Mesenchymal stem cell (in vitro differentiated cells and primary cell): ENCODE measurements around the gene PAPSS2. TPM values are rescaled to one million over a fixed set of nuclear protein-coding genes. Genes with fewer than 3 reads are reported as not detected.
"Not testable (repeated sequence)": the region's sequence is repeated elsewhere in the genome, so short reads cannot be mapped to it uniquely, and the experiment has no call there.

Source experiments
- DNase-seq: peaks from one replicate; pipeline ENCODE4 v3.0.0-alpha.2; 2013
- H2AFZ ChIP-seq: one replicate; pipeline ENCODE4 v1.6.1; 2013; ENCODE audit warnings: low read depth, mild to moderate bottlenecking, control low read depth, inconsistent platforms, low read length, moderate library complexity
- H2AK5ac ChIP-seq: 2 replicates; pipeline ENCODE4 v1.6.1; 2013; ENCODE audit warnings: low read length, moderate library complexity, mild to moderate bottlenecking, inconsistent platforms; ENCODE audit not compliant: severe bottlenecking
- H2BK120ac ChIP-seq: one replicate; pipeline ENCODE4 v1.6.1; 2013; ENCODE audit warnings: low read depth, mild to moderate bottlenecking, inconsistent platforms, low read length, moderate library complexity
- H2BK12ac ChIP-seq, 2 experiments: one replicate each; pipeline ENCODE4 v1.6.1; 2013; ENCODE audit warnings: inconsistent platforms in 2 of 2, low read length in 2 of 2, mild to moderate bottlenecking in 2 of 2, moderate library complexity in 2 of 2, control low read depth in 1 of 2
- H2BK15ac ChIP-seq: one replicate; pipeline ENCODE4 v1.6.1; 2013; ENCODE audit warnings: mild to moderate bottlenecking, low read depth, inconsistent platforms; ENCODE audit not compliant: poor library complexity, severe bottlenecking
- H2BK5ac ChIP-seq: 2 replicates; pipeline ENCODE4 v1.6.1; 2013; ENCODE audit warnings: low read depth, mild to moderate bottlenecking, low read length, control low read depth, inconsistent platforms; ENCODE audit not compliant: poor library complexity, severe bottlenecking
- H3K14ac ChIP-seq, 2 experiments: one replicate each; pipeline ENCODE4 v1.6.1; 2013; ENCODE audit warnings: inconsistent platforms in 2 of 2, low read length in 2 of 2, control low read depth in 1 of 2, mild to moderate bottlenecking in 1 of 2, moderate library complexity in 1 of 2
- H3K18ac ChIP-seq, 2 experiments: one replicate each; pipeline ENCODE4 v1.6.1; 2013; ENCODE audit warnings: inconsistent platforms in 2 of 2, low read length in 2 of 2, control low read depth in 1 of 2, low read depth in 1 of 2, mild to moderate bottlenecking in 1 of 2
- H3K23ac ChIP-seq, 2 experiments: one replicate each; pipeline ENCODE4 v1.6.1; 2013; ENCODE audit warnings: inconsistent platforms in 2 of 2, low read length in 2 of 2, mild to moderate bottlenecking in 2 of 2, moderate library complexity in 2 of 2, control low read depth in 1 of 2
- H3K27ac ChIP-seq: 2 replicates; pipeline ENCODE4 v1.5.1; 2013; ENCODE audit warnings: mild to moderate bottlenecking, moderate library complexity, low read length, control low read depth, inconsistent platforms; ENCODE audit not compliant: poor library complexity, severe bottlenecking
- H3K27me3 ChIP-seq, 2 experiments: 2 replicates each; pipeline versions ENCODE4 v1.6.1 to v1.7.0; 2013; ENCODE audit warnings: low read length in 2 of 2, mild to moderate bottlenecking in 2 of 2, moderate library complexity in 2 of 2, control low read depth in 1 of 2, inconsistent platforms in 1 of 2; ENCODE audit not compliant: control insufficient read depth in 1 of 2, insufficient read depth in 1 of 2
- H3K36me3 ChIP-seq, 2 experiments: 2 replicates each; pipeline versions ENCODE4 v1.6.1 to v1.7.0; 2013; ENCODE audit warnings: low read length in 2 of 2, control low read depth in 1 of 2, inconsistent platforms in 1 of 2, low read depth in 1 of 2, mild to moderate bottlenecking in 1 of 2; ENCODE audit not compliant: insufficient read depth in 2 of 2, control insufficient read depth in 1 of 2
- H3K4ac ChIP-seq, 2 experiments: one replicate each; pipeline ENCODE4 v1.6.1; 2013; ENCODE audit warnings: inconsistent platforms in 2 of 2, low read length in 2 of 2, mild to moderate bottlenecking in 2 of 2, moderate library complexity in 2 of 2, control low read depth in 1 of 2, low read depth in 1 of 2
- H3K4me1 ChIP-seq: 2 replicates; pipeline ENCODE4 v1.6.1; 2013; ENCODE audit warnings: low read depth, low read length, control low read depth; ENCODE audit not compliant: control insufficient read depth, insufficient read depth
- H3K4me2 ChIP-seq: 2 replicates; pipeline ENCODE4 v1.6.1; 2013; ENCODE audit warnings: low read length, mild to moderate bottlenecking, inconsistent platforms; ENCODE audit not compliant: poor library complexity, severe bottlenecking
- H3K4me3 ChIP-seq, 2 experiments: 2 replicates each; pipeline versions ENCODE4 v1.5.1 to v1.7.0; 2013; ENCODE audit warnings: low read length in 2 of 2, mild to moderate bottlenecking in 2 of 2, control low read depth in 1 of 2, low read depth in 1 of 2; ENCODE audit not compliant: insufficient read depth in 1 of 2
- H3K79me1 ChIP-seq: replicated peaks from 2 replicates; pipeline ENCODE4 v1.6.1; 2013; ENCODE audit warnings: mild to moderate bottlenecking, control low read depth, low read length, inconsistent platforms; ENCODE audit not compliant: poor library complexity, severe bottlenecking
- H3K9ac ChIP-seq: 2 replicates; pipeline ENCODE4 v1.7.0; 2013; ENCODE audit warnings: mild to moderate bottlenecking, low read length, moderate library complexity
- H3K9me3 ChIP-seq: 2 replicates; pipeline ENCODE4 v1.7.0; 2013; ENCODE audit warnings: mild to moderate bottlenecking, low read length; ENCODE audit not compliant: control insufficient read depth
- H4K8ac ChIP-seq: one replicate; pipeline ENCODE4 v1.6.1; 2013; ENCODE audit warnings: inconsistent platforms, mild to moderate bottlenecking, low read length, moderate library complexity
- H4K91ac ChIP-seq: one replicate; pipeline ENCODE4 v1.6.1; 2013; ENCODE audit warnings: mild to moderate bottlenecking, low read length, inconsistent platforms
- WGBS: methylation state at CpG from one replicate; pipeline ENCODE4 v1.1.7; 2013; ENCODE audit warnings: mixed read lengths; 5-methylcytosine and 5-hydroxymethylcytosine counted together
- polyA plus RNA-seq, 2 experiments: library from polyadenylated mRNA; stranded (reverse); fragments of 200-250 nt; gene quantifications; one replicate each; pipeline ENCODE4 v1.2.3, GENCODE V29; 2013

The PAPSS2 gene
- polyA plus RNA-seq (2013, experiment 1 of 2): 79.7 TPM
- polyA plus RNA-seq (2013, experiment 2 of 2): 80.1 TPM

GRCh38 chr10:87659571-87660483 is at the start of gene PAPSS2:
TSS of gene PAPSS2 (plus strand) at chr10:87659878. CDS start at chr10:87659982, 104 bp downstream.
- Histone ChIP-seq H3K27ac (peak within 1 kb of the TSS; percentile 13), H2BK12ac (peak within 1 kb of the TSS; percentile 59 to 79), H3K18ac (peak within 1 kb of the TSS; percentile 91 to 96), H3K4me2 (peak within 1 kb of the TSS; percentile 65), H2AK5ac (peak within 1 kb of the TSS; percentile 39), H2BK120ac (peak within 1 kb of the TSS; percentile 91), H2BK5ac (no peak within 1 kb of the TSS), H3K79me1 (peaks cover 19% of the 10 kb centered on the region), H4K8ac (peak within 1 kb of the TSS; percentile 81), H3K4me3 (peak within 1 kb of the TSS; percentile 62 to 89), H3K9me3 (no peaks in the 10 kb centered on the region), H3K14ac (peak within 1 kb of the TSS in 1 of 2 experiments; percentile 45), H3K36me3 (peaks cover 0 to 2% of the 10 kb centered on the region in 2 experiments), H3K9ac (peak within 1 kb of the TSS; percentile 94), H3K23ac (peak within 1 kb of the TSS in 1 of 2 experiments; percentile 50), H2BK15ac (peak within 1 kb of the TSS; percentile 84), H3K4ac (peak within 1 kb of the TSS; percentile 57 to 95), H3K4me1 (peaks cover 13% of the 10 kb centered on the region), H4K91ac (peak within 1 kb of the TSS; percentile 85), H2AFZ (no peak within 1 kb of the TSS), H3K27me3 (no peaks in the 10 kb centered on the region)
- WGBS: under 1% methylated on average over 48 of the region's 82 CpGs
- peak; percentile 85 for DNase-seq

GRCh38 chr10:87611341-87611740 is 48.3 kb upstream of the PAPSS2 start:
- not testable (repeated sequence) for H2BK5ac ChIP-seq, H3K23ac ChIP-seq, H3K4me2 ChIP-seq, H2BK120ac ChIP-seq, H3K4ac ChIP-seq, H3K36me3 ChIP-seq, H2AK5ac ChIP-seq, H4K8ac ChIP-seq, H3K4me1 ChIP-seq, H4K91ac ChIP-seq, H3K79me1 ChIP-seq, H2BK12ac ChIP-seq, H3K4me3 ChIP-seq, H2AFZ ChIP-seq, DNase-seq, H3K27me3 ChIP-seq, H2BK15ac ChIP-seq, H3K27ac ChIP-seq, H3K14ac ChIP-seq, H3K9me3 ChIP-seq, H3K9ac ChIP-seq, H3K18ac ChIP-seq
- WGBS: 91% methylated on average over 2 of the region's 2 CpGs

GRCh38 chr10:87612115-87612514 is 47.6 kb upstream of the PAPSS2 start:
- DNase-seq: no peak
- no peak overlapping the region for H3K27ac ChIP-seq
- WGBS: no CpG with 5 or more reads among the region's 2 CpGs

GRCh38 chr10:87613751-87614150 is 45.9 kb upstream of the PAPSS2 start:
- Histone ChIP-seq H3K4me1 (peaks cover 4% of the 10 kb centered on the region), H3K18ac (no peak overlapping the region), H3K4ac (no peak overlapping the region), H2BK5ac (no peak overlapping the region), H3K23ac (no peak overlapping the region), H2BK15ac (no peak overlapping the region), H3K79me1 (no peaks in the 10 kb centered on the region), H4K8ac (no peak overlapping the region), H3K4me3 (no peak overlapping the region), H2AK5ac (no peak overlapping the region), H3K27me3 (peaks cover 0 to 9% of the 10 kb centered on the region in 2 experiments), H3K36me3 (no peaks in the 10 kb centered on the region), H3K9me3 (no peaks in the 10 kb centered on the region), H4K91ac (no peak overlapping the region), H3K14ac (no peak overlapping the region), H3K9ac (no peak overlapping the region), H3K4me2 (no peak overlapping the region), H3K27ac (no peak overlapping the region), H2BK120ac (no peak overlapping the region), H2AFZ (no peak overlapping the region), H2BK12ac (no peak overlapping the region)
- WGBS: 82% methylated on average over 1 of the region's 2 CpGs
- no peak for DNase-seq

More at GRCh38 chr10:87612115-87612514, 47.6 kb upstream of the PAPSS2 start:
- H2BK5ac ChIP-seq: no peak overlapping the region
- no peaks in the 10 kb centered on the region for H3K4me1 ChIP-seq
- H3K4ac ChIP-seq: no peak overlapping the region
- H3K36me3 ChIP-seq: no peaks in the 10 kb centered on the region
- no peak overlapping the region for H2AFZ ChIP-seq
- peaks cover 0 to 6% of the 10 kb centered on the region in 2 experiments for H3K27me3 ChIP-seq
- no peak overlapping the region for H4K91ac ChIP-seq
- no peak overlapping the region for H3K4me3 ChIP-seq
- H3K9ac ChIP-seq: no peak overlapping the region
- H3K9me3 ChIP-seq: no peaks in the 10 kb centered on the region
- no peak overlapping the region for H2BK120ac ChIP-seq
- H3K23ac ChIP-seq: no peak overlapping the region
- H2AK5ac ChIP-seq: no peak overlapping the region
- no peak overlapping the region for H3K4me2 ChIP-seq
- no peak overlapping the region for H3K18ac ChIP-seq
- no peak overlapping the region for H4K8ac ChIP-seq
- no peak overlapping the region for H2BK15ac ChIP-seq
- H3K79me1 ChIP-seq: no peaks in the 10 kb centered on the region
- H3K14ac ChIP-seq: no peak overlapping the region
- no peak overlapping the region for H2BK12ac ChIP-seq
